ENCODE measurements around the gene PBX4.
A peak's percentile ranks its signal among the peaks of the same experiment; 100 is the strongest.

The PBX4 gene

DNA sequence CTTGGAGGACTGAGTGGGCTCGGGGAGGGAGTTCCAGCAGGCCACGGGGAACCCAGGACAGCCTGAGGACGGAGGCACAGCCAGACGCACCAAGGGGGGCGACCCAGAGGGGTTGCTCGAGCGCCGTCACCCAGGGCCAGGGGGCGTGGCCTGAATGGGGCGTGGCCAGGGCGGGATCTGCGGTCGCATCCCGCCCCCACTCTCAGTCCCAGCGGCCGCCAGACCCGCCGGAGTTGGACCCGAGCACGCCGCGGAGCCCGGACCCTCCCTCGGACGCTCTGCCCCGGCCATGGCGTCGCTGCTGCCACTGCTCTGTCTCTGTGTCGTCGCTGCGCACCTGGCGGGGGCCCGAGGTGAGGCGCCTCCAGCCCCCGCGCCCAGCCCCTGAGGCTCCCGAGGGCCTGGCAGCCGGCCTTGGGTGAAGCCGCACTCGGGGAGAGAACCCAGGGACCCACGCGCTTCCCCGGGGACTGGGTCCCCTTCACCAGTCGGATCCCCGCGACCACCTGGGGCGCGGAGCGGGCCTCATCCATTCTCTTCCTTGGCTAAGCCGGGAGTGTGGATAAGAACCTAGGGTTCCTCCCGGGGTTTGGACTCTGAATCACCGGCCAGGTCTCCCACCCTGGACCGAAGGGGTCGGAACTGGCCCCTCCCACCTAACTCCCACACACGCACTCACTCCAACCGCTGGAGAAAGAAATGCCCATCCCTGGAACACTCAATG is 80.3 kb downstream of the PBX4 start, which contains the start of gene CILP2:
Gene CILP2 (plus strand): TSS at position 205 of the 724 bp plus-strand sequence. CDS start 85 bp downstream, at position 290.
- Mint-ChIP-seq H3K4me1 (peaks cover 55% of the 10 kb centered on the region), H3K4me3 (peak within 1 kb of the TSS; percentile 53 to 85), H3K27ac (peak within 1 kb of the TSS in 1 of 2 donors; percentile 80), H3K9me3 (no peaks in the 10 kb centered on the region), H3K27me3 (peaks cover 25% of the 10 kb centered on the region)
- DNase-seq (peak; percentile 44 to 45), ATAC-seq (peak; percentile 50)

DNA sequence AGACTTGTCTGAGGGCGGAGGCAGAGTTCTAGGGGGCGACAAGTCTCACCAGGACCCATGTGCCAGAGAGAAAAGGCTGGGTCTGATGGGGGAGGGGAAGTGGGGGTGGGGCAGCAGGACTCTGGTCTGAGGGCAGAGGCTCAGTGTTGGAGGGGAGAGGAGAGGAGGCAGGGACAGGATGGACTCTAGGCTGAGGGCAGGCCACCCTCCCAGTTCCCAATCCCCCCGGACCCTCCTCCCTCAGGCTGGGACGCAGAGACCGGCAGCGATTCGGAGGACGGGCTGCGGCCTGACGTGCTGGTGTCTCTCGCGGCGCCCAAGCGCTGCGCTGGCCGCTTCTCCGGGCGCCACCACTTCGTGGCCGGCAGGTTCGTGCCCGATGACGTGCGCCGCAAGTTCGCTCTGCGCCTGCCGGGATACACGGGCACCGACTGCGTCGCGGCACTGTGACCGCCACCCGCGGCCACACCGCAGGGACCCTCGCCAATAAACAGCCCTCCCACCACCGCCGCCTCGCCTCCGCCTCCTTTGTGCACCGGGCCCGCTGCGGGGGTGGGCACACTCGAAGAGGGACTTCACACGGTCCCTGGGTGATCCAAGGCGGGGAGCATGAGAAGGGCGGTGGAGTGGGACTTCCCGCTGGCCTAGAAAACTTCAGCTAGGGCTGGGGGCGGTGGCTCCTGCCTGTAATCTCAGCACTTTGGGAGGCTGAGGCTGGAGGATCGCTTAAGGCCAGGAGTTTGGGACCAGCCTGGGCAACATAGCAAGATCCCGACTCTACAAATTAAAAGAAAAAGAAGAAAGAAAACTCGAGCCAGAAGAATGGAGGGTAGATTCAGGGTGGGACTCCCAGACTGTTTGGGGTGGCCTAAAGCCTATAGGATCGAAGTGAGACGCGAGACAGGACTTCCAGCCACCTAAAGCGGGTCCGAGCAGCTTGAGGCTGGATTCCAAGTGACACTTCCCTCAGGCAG is 81.1 kb downstream of the PBX4 start:
- H3K27ac Mint-ChIP-seq = peak overlapping the region in 1 of 2 donors; percentile 92
- ATAC-seq (no peak), DNase-seq (no peak)
- H3K9me3 Mint-ChIP-seq = no peaks in the 10 kb centered on the region
- peaks cover 60% of the 10 kb centered on the region for H3K4me1 Mint-ChIP-seq
- peak overlapping the region; percentile 53 to 85 for H3K4me3 Mint-ChIP-seq
- H3K27me3 Mint-ChIP-seq = peaks cover 25% of the 10 kb centered on the region

DNA sequence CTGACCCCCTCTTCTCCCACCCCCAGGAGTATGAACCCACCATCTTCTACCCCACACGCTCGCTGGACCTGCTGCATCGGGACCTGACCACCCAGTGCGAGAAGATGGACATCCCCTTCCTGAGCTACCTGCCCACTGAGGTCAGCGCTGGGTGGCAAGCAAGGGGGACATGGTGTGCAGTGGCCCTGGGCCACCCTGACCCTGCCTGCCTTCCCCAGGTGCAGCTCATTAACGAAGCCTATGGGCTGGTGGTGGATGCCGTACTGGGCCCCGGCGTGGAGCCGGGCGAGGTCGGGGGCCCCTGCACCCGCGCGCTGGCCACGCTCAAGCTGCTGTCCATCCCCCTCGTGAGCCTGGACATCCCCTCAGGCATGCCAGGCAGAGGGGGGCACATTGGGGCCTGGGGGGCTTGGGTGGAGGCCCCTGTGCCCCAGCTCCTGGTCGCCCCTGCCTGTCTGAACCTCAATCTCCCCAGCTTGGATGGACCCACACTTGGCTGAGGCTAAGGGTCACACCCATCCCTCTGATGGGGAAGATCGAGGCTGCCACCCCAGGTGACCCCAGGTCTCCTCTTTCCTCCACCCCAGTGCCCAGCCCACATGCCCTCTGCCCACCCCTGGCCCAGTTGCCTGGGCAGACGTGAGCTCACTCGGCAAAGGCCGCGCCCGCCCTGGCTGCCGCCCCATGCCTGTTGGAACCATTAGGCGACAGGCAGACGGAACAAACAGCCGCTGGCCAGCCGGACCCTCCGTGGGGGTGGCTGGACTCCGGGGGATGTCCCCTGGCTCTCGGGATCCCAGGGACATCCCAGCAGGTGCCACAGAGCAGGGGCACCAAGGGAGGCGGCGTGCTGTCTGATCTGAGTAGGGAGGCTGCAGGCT is 82.9 kb downstream of the PBX4 start:
- Mint-ChIP-seq H3K27me3 (peaks cover 25% of the 10 kb centered on the region), H3K9me3 (no peaks in the 10 kb centered on the region), H3K4me1 (peaks cover 49% of the 10 kb centered on the region), H3K4me3 (no peak overlapping the region), H3K27ac (no peak overlapping the region)
- DNase-seq (no peak), ATAC-seq (no peak)

DNA sequence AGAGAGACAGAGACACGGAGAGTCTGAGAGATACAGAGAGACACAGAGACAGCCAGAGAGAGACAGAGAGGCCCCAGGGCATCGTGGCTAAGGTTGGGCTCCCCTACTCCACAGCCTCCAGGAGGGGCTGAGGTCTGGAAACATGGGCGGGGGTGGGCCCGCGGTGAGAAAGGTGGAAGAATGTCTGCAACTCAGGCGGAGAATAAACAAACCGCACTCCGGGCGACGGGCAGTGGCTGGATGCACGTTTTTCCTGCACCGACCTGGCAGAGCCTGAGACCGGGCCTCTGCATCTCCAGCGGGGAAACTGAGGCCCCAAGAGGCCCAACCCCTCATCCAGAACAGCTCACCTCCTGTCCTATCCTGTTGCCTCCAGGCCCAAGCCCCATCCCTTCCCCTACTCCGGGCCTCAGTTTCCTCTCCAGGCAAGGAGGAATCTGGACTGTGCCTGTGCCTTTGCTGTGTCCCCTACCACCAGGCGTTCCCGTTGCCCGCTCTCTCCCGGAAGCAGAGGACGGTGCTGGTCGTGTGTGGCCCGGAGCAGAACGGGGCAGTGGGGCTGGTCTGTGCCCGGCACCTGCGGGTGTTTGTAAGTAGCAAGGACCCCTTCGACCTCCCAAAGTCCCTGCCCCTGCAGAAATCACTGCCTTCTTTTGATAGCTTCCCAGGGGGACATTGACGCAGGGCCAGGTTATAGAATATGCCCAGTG is 83.8 kb downstream of the PBX4 start:
- H3K9me3 Mint-ChIP-seq = no peaks in the 10 kb centered on the region
- H3K4me3 Mint-ChIP-seq = no peak overlapping the region
- DNase-seq (no peak), ATAC-seq (no peak)
- H3K27me3 Mint-ChIP-seq = peaks cover 24% of the 10 kb centered on the region
- peaks cover 43% of the 10 kb centered on the region for H3K4me1 Mint-ChIP-seq
- H3K27ac Mint-ChIP-seq = no peak overlapping the region

DNA sequence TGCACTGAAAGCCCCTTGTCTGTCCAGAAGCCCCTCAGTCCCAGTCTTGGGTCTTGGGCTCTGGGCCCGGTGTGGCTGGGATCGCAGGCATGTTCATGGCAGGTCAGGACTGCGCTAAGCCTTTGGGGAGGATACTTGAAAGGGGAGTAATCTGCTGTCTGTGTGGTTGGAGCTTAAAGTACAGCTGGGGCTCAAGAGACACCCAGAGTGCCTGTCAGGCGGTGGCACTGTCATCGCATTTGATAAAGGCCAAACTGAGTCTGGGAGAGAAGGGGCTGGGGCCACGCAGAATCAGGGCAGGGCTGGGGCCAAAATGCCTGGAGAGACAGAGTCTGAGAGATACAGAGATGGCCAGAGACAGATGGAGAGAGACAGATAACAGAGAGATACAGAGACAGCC is 84.6 kb downstream of the PBX4 start:
- Mint-ChIP-seq H3K27me3 (peaks cover 15% of the 10 kb centered on the region), H3K27ac (no peak overlapping the region), H3K9me3 (no peaks in the 10 kb centered on the region), H3K4me1 (peaks cover 34% of the 10 kb centered on the region), H3K4me3 (no peak overlapping the region)
- DNase-seq = no peak
- ATAC-seq = no peak

DNA sequence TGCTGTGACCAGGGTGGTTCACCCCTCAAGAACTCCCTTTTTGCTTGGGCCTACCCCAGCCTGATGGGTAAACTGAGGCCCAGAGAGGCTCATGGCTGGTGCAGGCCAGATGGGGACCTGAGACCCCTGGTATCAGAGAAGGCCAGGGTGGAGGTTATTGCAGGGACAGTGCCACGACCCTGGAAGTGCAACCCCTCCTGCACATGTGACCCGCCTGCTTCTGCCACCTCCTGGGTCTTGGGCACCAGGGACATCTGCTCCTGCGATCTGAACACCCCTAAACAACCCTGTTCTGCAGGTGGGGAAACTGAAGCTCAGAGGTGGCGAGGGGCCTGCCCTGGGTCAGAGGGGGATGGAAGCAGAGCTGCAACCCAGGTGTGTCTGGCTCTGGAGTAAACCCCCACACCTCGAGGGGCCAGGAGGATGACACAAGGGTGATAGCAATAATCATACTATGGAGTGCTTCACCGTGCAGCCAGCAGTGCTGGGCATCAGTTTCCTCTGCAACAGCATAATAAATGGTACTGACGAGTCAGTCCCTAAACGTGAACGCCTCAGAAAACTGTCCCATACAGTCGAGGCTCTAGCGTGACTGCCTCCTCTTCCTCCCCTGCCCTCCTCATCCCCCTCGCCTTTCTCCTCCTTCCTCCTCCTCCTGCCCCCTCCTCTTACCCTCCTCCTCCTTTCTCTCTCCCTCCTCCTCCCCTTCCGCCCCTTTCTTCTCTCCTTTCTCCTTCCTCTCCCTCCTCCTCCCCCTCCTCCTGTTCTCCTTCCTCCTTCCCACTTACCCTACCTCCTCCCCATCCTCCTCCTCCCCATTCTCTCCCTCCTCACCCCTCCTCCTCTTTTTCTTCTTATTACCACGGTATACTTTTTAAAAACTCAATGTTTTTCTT is 85.4 kb downstream of the PBX4 start:
- no peaks in the 10 kb centered on the region for H3K9me3 Mint-ChIP-seq
- ATAC-seq (peak; percentile 7), DNase-seq (no peak)
- H3K27ac Mint-ChIP-seq = no peak overlapping the region
- no peak overlapping the region for H3K4me3 Mint-ChIP-seq
- peaks cover 9% of the 10 kb centered on the region for H3K27me3 Mint-ChIP-seq
- H3K4me1 Mint-ChIP-seq = peaks cover 28% of the 10 kb centered on the region

DNA sequence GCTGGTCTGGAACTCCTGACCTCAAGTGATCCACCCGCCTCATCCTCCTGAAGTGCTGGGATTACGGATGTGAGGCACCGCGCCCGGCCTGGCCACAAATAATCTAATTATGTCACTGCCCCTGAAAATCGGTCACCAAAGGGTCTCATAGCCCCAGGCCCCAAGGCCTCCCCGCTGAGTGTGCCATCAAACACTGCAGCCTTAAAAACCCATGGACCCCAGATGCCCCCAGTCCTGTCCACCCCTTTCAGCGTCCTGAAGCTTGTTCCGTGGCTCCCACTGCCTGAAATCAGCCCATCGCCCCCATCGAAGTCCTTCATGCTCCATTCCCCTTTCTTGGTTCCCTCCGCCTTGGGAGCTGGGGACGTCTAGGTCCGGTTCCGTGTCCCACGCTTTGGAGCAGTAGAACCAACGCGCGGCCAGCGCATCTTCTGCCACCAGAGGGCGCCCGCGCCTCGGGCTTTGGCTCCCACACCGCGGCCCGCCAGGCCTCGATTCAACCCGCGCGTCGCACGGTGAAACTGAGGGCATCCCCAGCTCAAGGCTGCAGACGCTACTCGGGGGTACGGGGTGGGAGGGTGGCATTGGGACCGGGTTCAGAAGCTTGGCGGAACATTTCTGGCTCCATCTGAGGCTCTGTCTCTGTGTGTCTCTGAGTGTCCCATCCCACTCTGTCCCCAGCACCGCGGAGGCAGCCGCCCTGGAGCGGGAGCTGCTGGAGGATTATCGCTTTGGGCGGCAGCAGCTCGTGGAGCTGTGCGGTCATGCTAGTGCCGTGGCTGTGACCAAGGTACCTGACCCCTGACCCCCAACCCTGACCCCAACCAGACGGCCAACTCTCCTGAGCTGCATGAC is 86.3 kb downstream of the PBX4 start:
- peak; percentile 83 for ATAC-seq
- H3K9me3 Mint-ChIP-seq = no peaks in the 10 kb centered on the region
- peaks cover 21% of the 10 kb centered on the region for H3K4me1 Mint-ChIP-seq
- H3K27me3 Mint-ChIP-seq = peaks cover 2% of the 10 kb centered on the region
- peak overlapping the region in 1 of 2 donors; percentile 91 for H3K27ac Mint-ChIP-seq
- no peak overlapping the region for H3K4me3 Mint-ChIP-seq
- DNase-seq = peak; percentile 83 to 87

DNA sequence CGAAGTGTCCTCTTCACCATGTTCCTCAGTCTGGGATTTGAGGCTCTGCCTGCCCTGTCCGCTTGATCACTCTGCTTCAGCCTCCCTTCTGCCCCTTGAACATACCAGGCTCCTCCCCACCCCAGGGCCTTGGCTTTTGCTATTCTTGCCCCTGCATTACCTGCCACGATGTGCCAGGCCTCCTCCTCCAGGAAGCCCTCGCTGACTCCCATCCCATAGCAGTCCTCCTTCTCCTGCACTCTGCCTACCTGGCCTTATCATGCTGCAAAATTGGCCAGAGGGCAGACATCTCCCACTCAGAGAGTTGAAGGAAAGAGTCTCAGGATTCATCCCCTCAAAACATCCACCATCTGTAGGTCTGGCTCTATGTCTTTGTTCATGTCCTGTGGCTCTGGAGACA is 87.6 kb downstream of the PBX4 start:
- Mint-ChIP-seq H3K27ac (no peak overlapping the region), H3K9me3 (no peaks in the 10 kb centered on the region), H3K4me1 (peaks cover 24% of the 10 kb centered on the region), H3K27me3 (no peaks in the 10 kb centered on the region), H3K4me3 (no peak overlapping the region)
- DNase-seq (no peak), ATAC-seq (no peak)

DNA sequence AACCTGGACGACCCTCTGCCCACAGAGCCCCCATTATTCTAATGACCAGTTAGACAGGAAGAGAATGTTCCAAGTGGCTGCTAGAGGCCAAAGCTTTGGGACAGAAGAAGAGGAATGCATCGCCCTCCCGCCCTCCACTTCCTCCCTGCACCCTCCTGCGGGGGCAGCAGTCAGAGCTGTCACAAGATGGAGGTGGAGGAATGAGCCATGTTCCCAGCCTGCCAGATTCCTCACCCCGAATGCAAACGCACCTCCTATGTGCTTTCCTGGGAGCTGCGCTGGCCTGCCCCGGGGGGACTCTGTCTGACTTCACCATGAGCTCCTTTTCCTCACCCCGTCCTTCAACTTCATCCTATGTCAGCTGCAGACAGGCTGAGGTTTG is 88.1 kb downstream of the PBX4 start:
- DNase-seq = no peak
- ATAC-seq = no peak
- no peak overlapping the region for H3K4me3 Mint-ChIP-seq
- H3K27ac Mint-ChIP-seq = no peak overlapping the region
- no peaks in the 10 kb centered on the region for H3K9me3 Mint-ChIP-seq
- peaks cover 26% of the 10 kb centered on the region for H3K4me1 Mint-ChIP-seq
- no peaks in the 10 kb centered on the region for H3K27me3 Mint-ChIP-seq

DNA sequence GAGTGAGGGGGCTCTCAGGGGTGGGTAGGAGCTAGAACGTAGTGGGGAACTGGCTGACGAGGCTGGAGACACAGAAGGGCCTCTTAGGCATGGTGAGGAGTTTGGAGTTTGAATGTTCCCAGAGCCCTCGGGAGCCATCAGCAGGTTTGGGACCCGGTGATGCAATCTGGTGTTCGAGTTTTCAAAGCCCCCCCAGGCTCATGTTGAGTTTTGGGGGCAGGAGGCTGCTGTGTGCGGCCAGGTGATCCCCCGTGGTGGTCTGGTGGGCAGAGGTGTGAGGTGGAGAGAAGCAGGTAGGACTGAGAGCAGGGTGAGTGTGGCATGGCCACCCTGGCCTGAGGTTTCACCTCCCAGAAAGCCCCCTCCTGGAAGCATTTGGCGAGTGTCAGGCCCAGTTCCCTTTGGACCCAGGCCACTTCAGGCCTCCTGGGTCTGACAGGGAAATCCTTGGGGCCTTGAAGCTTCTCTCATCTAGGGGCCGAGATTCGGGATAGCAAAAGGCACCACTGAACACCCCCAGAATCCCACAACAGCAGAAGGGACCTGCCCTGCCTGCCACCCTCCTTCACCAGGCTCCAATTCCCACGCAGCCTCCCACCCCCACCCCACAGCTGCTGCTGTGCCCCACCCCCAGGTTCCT is 88.6 kb downstream of the PBX4 start:
- ATAC-seq = no peak
- no peak overlapping the region for H3K27ac Mint-ChIP-seq
- no peaks in the 10 kb centered on the region for H3K9me3 Mint-ChIP-seq
- no peaks in the 10 kb centered on the region for H3K27me3 Mint-ChIP-seq
- no peak for DNase-seq
- H3K4me3 Mint-ChIP-seq = no peak overlapping the region
- peaks cover 29% of the 10 kb centered on the region for H3K4me1 Mint-ChIP-seq

DNA sequence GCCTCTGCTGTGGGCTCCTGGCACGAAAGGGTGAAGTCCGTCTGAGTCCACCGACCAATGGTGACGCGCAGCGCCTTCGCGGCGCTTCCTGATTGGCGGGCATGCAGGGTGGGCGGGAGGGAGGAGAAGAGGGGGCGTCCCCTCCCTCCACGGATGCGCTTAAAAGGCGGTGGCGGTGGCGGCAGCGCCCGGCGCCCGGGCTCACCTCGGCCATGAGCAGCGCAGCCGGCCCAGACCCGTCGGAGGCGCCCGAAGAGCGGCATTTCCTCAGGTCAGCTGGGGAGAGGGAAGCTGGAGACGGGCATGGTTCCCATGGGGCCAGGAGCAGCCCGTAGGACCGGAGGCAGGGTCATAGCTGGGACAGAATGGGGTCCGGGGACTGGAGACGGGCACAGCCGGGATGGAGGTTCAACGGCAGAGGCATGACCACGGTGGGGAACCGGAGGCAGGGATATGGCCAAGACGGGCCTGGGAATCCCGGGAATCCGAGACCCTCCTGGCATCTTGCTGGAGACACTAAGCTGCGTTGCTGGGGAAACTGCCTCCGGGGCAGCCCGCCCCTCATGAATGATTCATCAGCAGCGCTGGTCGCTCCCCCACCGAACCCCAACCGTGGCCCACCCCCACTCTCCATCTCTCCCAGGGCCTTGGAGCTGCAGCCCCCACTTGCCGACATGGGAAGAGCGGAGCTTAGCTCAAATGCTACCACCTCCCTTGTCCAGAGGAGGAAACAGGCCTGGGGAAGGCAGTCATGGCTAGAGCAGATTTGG is 89.6 kb downstream of the PBX4 start, which contains the start of gene YJEFN3:
Gene YJEFN3 (plus strand): TSS at position 191 of the 770 bp plus-strand sequence. CDS start 22 bp downstream, at position 213.
- Mint-ChIP-seq H3K4me1 (peaks cover 29% of the 10 kb centered on the region), H3K27me3 (no peaks in the 10 kb centered on the region), H3K9me3 (no peaks in the 10 kb centered on the region), H3K4me3 (no peak within 1 kb of the TSS), H3K27ac (no peak within 1 kb of the TSS)
- no peak for DNase-seq
- ATAC-seq = no peak

Measured in stimulated activated naive CD8-positive, alpha-beta T cell treated with anti-CD3 and anti-CD28 coated beads, Interleukin-15, amount 100 ng/mL, for 72 hours (primary cell).